ENCODE results near the gene UBE2J2. TPM values are rescaled to one million over a fixed set of nuclear protein-coding genes. Genes with fewer than 3 reads are reported as not detected.
A peak's percentile ranks its signal among the peaks of the same experiment; 100 is the strongest.

Gene UBE2J2
- total RNA-seq, 1 donor from 2014 or later, result 71.9 TPM

- peaks cover 9% of the 10 kb centered on the region for H3K27me3 Mint-ChIP-seq (ENCODE audit: unreplicated experiment)
- no peak for DNase-seq (ENCODE audit: low spot score)
- no peak for TF ChIP-seq CTCF (IDR thresholded peaks at IDR 0.05; ENCODE audit: unreplicated experiment)
- H3K4me1 Mint-ChIP-seq (ENCODE audit: unreplicated experiment), result no peaks in the 10 kb centered on the region
- H3K9me3 Mint-ChIP-seq (ENCODE audit: unreplicated experiment), result no peaks in the 10 kb centered on the region
- peaks cover 5% of the 10 kb centered on the region for H3K36me3 Mint-ChIP-seq (ENCODE audit: low read depth, unreplicated experiment)
- no peak within 1 kb of the TSS for H3K4me3 Mint-ChIP-seq (ENCODE audit: unreplicated experiment)
- H3K27ac Mint-ChIP-seq (ENCODE audit: unreplicated experiment), result no peak within 1 kb of the TSS
Measured at GRCh38 chr1:1213345-1214265, 60.0 kb downstream of the UBE2J2 start, which contains the start of gene TNFRSF4. TNFRSF4 (minus strand) TSS chr1:1214153; CDS start chr1:1214127, 26 bp downstream.

GRCh38 chr1:1212780-1213344 is 60.8 kb downstream of the UBE2J2 start:
- no peaks in the 10 kb centered on the region for H3K9me3 Mint-ChIP-seq (ENCODE audit: unreplicated experiment)
- H3K4me3 Mint-ChIP-seq (ENCODE audit: unreplicated experiment), result no peak overlapping the region
- no peaks in the 10 kb centered on the region for H3K4me1 Mint-ChIP-seq (ENCODE audit: unreplicated experiment)
- no peak overlapping the region for H3K27ac Mint-ChIP-seq (ENCODE audit: unreplicated experiment)
- peaks cover 5% of the 10 kb centered on the region for H3K36me3 Mint-ChIP-seq (ENCODE audit: low read depth, unreplicated experiment)
- no peak for TF ChIP-seq CTCF (IDR thresholded peaks at IDR 0.05; ENCODE audit: unreplicated experiment)
- DNase-seq (ENCODE audit: low spot score), result no peak
- peaks cover 9% of the 10 kb centered on the region for H3K27me3 Mint-ChIP-seq (ENCODE audit: unreplicated experiment)

GRCh38 chr1:1211541-1212441 is 61.9 kb downstream of the UBE2J2 start:
- Mint-ChIP-seq H3K27ac (ENCODE audit: unreplicated experiment) (no peak overlapping the region), H3K4me3 (ENCODE audit: unreplicated experiment) (no peak overlapping the region), H3K4me1 (ENCODE audit: unreplicated experiment) (no peaks in the 10 kb centered on the region), H3K27me3 (ENCODE audit: unreplicated experiment) (peaks cover 8% of the 10 kb centered on the region), H3K36me3 (ENCODE audit: low read depth, unreplicated experiment) (peaks cover 4% of the 10 kb centered on the region), H3K9me3 (ENCODE audit: unreplicated experiment) (no peaks in the 10 kb centered on the region)
- no peak for TF ChIP-seq CTCF (IDR thresholded peaks at IDR 0.05; ENCODE audit: unreplicated experiment)
- DNase-seq (ENCODE audit: low spot score), result peak; percentile 3

- Mint-ChIP-seq H3K4me1 (ENCODE audit: unreplicated experiment) (no peaks in the 10 kb centered on the region), H3K27ac (ENCODE audit: unreplicated experiment) (no peak overlapping the region), H3K9me3 (ENCODE audit: unreplicated experiment) (no peaks in the 10 kb centered on the region), H3K36me3 (ENCODE audit: low read depth, unreplicated experiment) (no peaks in the 10 kb centered on the region), H3K4me3 (ENCODE audit: unreplicated experiment) (no peak overlapping the region), H3K27me3 (ENCODE audit: unreplicated experiment) (peaks cover 6% of the 10 kb centered on the region)
- DNase-seq (ENCODE audit: low spot score), result peak; percentile 5
- TF ChIP-seq CTCF (IDR thresholded peaks at IDR 0.05; ENCODE audit: unreplicated experiment), result no peak
Measured at GRCh38 chr1:1210726-1211540, 62.7 kb downstream of the UBE2J2 start.

Data from endothelial cell (in vitro differentiated cells).